T-helper 22 cell (primary cell): ENCODE results near the gene HOXD12.

Experiments used
- DNase-seq: peaks from one replicate; pipeline ENCODE4 v3.0.0-alpha.2; 2020; ENCODE audit warnings: low read depth

HOXD12 gene

GRCh38 chr2:176099728-176100546 is at the start of gene HOXD12:
Gene HOXD12 (plus strand): TSS chr2:176099795. CDS start chr2:176099802, 7 bp downstream.
- DNase-seq, result no peak

GRCh38 chr2:176056406-176056805 is 43.2 kb upstream of the HOXD12 start:
- DNase-seq, result no peak

- no peak for DNase-seq
These were observed 35.6 kb upstream of the HOXD12 start for GRCh38 chr2:176063958-176064357.

GRCh38 chr2:176066645-176067588 is 32.7 kb upstream of the HOXD12 start:
- DNase-seq, result no peak

GRCh38 chr2:176067589-176068418 is 31.8 kb upstream of the HOXD12 start:
- no peak for DNase-seq

GRCh38 chr2:176068419-176068832 is 31.2 kb upstream of the HOXD12 start:
- DNase-seq, result no peak

- no peak for DNase-seq
These were observed 28.0 kb upstream of the HOXD12 start for GRCh38 chr2:176071330-176072291.

- no peak for DNase-seq
These were observed 27.3 kb upstream of the HOXD12 start for GRCh38 chr2:176072292-176072669.

GRCh38 chr2:176072951-176073904 is 26.4 kb upstream of the HOXD12 start:
- no peak for DNase-seq

GRCh38 chr2:176074919-176075425 is 24.6 kb upstream of the HOXD12 start:
- DNase-seq, result no peak

GRCh38 chr2:176075481-176075880 is 24.1 kb upstream of the HOXD12 start:
- no peak for DNase-seq

- DNase-seq, result no peak
These were observed 23.5 kb upstream of the HOXD12 start for GRCh38 chr2:176076063-176076462.

GRCh38 chr2:176076796-176077195 is 22.8 kb upstream of the HOXD12 start:
- DNase-seq, result no peak

- DNase-seq, result no peak
These were observed 20.9 kb upstream of the HOXD12 start for GRCh38 chr2:176078541-176079284.

- no peak for DNase-seq
These were observed 20.2 kb upstream of the HOXD12 start for GRCh38 chr2:176079285-176079830.

GRCh38 chr2:176079831-176080539 is 19.6 kb upstream of the HOXD12 start:
- DNase-seq, result no peak

- DNase-seq, result no peak
These were observed 18.8 kb upstream of the HOXD12 start for GRCh38 chr2:176080540-176081375.
